Sigmoid colon (tissue), 7 donors: Measurements from ENCODE around the gene CDK14. TPM values are rescaled to one million over a fixed set of nuclear protein-coding genes. Genes with fewer than 3 reads are reported as not detected.

Experiments
- DNase-seq: peaks from one replicate; pipeline ENCODE4 v3.0.0-alpha.2; 2019
- H3K27ac ChIP-seq, 4 donors: fragments of 200-600 bp; sonication (generic); one replicate each; pipeline ENCODE4 v1.5.1; 2016 to 2019; ENCODE audit warnings: mild to moderate bottlenecking in 1 of 4
- H3K27me3 ChIP-seq, 3 donors: fragments of 200-600 bp; sonication (generic); one replicate each; pipeline ENCODE4 v1.5.1; 2019; ENCODE audit warnings: mild to moderate bottlenecking in 1 of 3
- H3K36me3 ChIP-seq, 4 donors: fragments of 200-600 bp; sonication (generic); one replicate each; pipeline ENCODE4 v1.5.1; 2016 to 2019
- H3K4me1 ChIP-seq, 4 donors: fragments of 200-600 bp; sonication (generic); one replicate each; pipeline ENCODE4 v1.5.1; 2017 to 2019
- H3K4me3 ChIP-seq, 4 donors: fragments of 200-600 bp; sonication (generic); one replicate each; pipeline ENCODE4 v1.5.1; 2017 to 2019; ENCODE audit warnings: mild to moderate bottlenecking in 2 of 4, moderate library complexity in 1 of 4
- H3K9me3 ChIP-seq, 4 donors: fragments of 200-600 bp in 3 of 4; sonication (generic) in 3 of 4; one replicate each; pipeline versions ENCODE4 v1.5.1 to v1.6.1; 2013 to 2019
- EP300 ChIP-seq, 4 donors: sonication (generic); formaldehyde crosslinking; IDR thresholded peaks; one replicate each; pipeline ENCODE4 v1.6.1; 2017; ENCODE audit warnings: antibody characterized with exemption in 4 of 4
- POLR2A ChIP-seq, 2 donors: fragments of 450-650 bp; IDR thresholded peaks; one replicate each; pipeline ENCODE4 v1.6.1; 2016; ENCODE audit warnings: antibody characterized with exemption in 2 of 2, mild to moderate bottlenecking in 2 of 2, moderate library complexity in 2 of 2
- POLR2AphosphoS5 ChIP-seq, 4 donors: sonication (generic); formaldehyde crosslinking; IDR thresholded peaks; one replicate each; pipeline ENCODE4 v1.6.1; 2017; ENCODE audit warnings: antibody characterized with exemption in 4 of 4
- WGBS, 2 donors: extraction: QIAGEN DNeasy Blood & Tissue Kit; methylation state at CpG; one replicate each; pipeline ENCODE4 v1.1.7; 2013; 5-methylcytosine and 5-hydroxymethylcytosine counted together
- intact Hi-C: fragments of 100-400 bp; cut with DNase I; formaldehyde crosslinking; loops from one replicate; pipeline ENCODE4 v1.15.1; 2023
- polyA plus RNA-seq, 3 donors: library from polyadenylated mRNA; stranded (reverse); fragments of 200-250 nt; gene quantifications; one replicate each; pipeline ENCODE4 v1.2.3, GENCODE V29; 2013
- total RNA-seq, 4 donors: library from RNA; depleted of rRNA; stranded (reverse); fragments of >200 nt; gene quantifications; one replicate each; pipeline ENCODE4 v1.1.0, GENCODE V29; 2016
- TF ChIP-seq, protein P1 (sequence below), 4 experiments: fragments of 450-650 bp in 3 of 4; fragments of 200-600 bp in 1 of 4; IDR thresholded peaks; one replicate each; pipeline ENCODE4 v1.5.1; 2016 to 2019; ENCODE audit warnings: antibody characterized with exemption in 4 of 4, mild to moderate bottlenecking in 3 of 4, moderate library complexity in 2 of 4
- donor health status: healthy with polysubstance abuse.
- donor health status: Bipolar disorder and iron deficiency.
- donor health status: healthy.

CDK14 gene
- total and polyA plus RNA-seq, 7 donors: 0.92 to 19.3 (median 11.1) TPM

DNA sequence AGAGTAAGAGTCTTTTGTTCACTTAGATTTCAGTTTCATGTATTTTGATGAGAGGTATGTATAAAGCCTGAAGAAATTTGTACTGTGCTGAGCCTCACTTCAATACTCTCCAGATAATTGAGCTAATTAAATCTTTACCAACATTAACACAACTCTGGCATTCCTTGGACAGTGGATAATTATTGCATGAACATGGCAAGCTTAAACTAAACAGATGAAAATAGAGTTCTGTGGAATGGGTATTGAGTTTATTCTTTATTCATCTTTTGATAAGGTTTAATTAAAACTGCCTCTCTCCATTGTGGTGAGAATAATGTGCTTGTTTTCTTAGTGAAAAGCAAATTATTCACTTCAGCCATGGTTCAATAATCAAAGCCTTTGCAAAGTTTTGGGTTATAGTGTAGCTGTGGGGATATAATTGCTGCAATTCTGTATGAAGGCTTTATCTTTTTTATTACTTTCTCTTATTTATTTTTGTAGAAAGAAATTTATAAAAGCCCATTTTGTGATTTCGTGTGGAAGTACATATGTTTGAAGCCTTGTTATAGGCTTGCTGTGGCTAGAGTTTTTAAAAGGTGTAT is 541.8 kb downstream of the CDK14 start:
- WGBS, 2 donors: 24 to 69% methylated on average over 1 of the region's 1 CpG
- Histone ChIP-seq H3K27me3 (no peaks in the 10 kb centered on the region), H3K36me3 (no peaks in the 10 kb centered on the region), H3K4me3 (no peak overlapping the region), H3K27ac (no peak overlapping the region), H3K4me1 (no peaks in the 10 kb centered on the region), H3K9me3 (no peaks in the 10 kb centered on the region)
- intact Hi-C loops: no loop called here
- TF ChIP-seq POLR2AphosphoS5 (IDR thresholded peaks at IDR 0.05): no peak
- DNase-seq: no peak

DNA sequence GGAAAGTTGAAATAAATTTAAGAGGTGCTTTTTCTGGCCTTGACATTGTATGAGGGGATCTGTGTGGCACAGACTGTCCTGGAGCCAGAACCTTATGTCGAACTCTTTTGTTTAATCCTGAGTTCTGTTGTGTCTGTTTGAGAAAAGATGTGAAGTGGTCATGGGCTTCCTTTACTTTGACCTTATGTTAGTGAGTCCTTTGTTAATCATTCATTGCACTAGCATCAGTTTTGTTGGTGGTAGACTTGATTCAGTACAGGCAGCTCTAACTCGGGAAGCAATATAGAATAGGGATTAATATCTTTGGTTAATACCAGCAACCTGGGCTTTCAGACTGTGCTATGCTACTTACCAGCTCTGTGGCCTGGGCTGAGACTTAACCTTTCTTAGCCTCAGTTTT is 544.2 kb downstream of the CDK14 start:
- intact Hi-C loops: no loop called here
- WGBS, 2 donors: 79 to 82% methylated on average over 2 of the region's 2 CpGs
- TF ChIP-seq, protein P1, sequence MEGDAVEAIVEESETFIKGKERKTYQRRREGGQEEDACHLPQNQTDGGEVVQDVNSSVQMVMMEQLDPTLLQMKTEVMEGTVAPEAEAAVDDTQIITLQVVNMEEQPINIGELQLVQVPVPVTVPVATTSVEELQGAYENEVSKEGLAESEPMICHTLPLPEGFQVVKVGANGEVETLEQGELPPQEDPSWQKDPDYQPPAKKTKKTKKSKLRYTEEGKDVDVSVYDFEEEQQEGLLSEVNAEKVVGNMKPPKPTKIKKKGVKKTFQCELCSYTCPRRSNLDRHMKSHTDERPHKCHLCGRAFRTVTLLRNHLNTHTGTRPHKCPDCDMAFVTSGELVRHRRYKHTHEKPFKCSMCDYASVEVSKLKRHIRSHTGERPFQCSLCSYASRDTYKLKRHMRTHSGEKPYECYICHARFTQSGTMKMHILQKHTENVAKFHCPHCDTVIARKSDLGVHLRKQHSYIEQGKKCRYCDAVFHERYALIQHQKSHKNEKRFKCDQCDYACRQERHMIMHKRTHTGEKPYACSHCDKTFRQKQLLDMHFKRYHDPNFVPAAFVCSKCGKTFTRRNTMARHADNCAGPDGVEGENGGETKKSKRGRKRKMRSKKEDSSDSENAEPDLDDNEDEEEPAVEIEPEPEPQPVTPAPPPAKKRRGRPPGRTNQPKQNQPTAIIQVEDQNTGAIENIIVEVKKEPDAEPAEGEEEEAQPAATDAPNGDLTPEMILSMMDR (IDR thresholded peaks at IDR 0.05): no peak
- TF ChIP-seq EP300 (IDR thresholded peaks at IDR 0.05) (no peak), POLR2A (IDR thresholded peaks at IDR 0.05) (no peak), POLR2AphosphoS5 (IDR thresholded peaks at IDR 0.05) (no peak)

DNA sequence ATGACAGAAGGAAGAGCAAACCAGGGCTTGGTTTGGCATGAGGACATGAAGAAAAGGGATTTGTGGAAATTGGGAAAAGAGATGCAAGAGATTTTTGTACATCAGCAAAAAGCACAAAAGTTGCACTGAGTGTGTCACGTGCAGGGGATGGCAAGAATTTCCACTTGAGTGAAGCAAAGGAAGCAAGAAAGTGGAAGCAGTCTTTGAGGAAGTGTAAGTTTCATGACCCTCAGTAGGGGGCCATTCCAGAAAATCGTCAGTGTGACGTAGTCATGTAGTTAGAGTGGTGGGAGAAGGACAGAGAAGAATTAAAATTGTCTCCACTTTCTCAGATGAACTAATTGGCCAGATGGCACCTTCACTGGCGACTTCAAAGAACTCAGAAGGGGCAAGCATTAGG is 544.9 kb downstream of the CDK14 start:
- 62 to 63% methylated on average over 4 of the region's 4 CpGs for WGBS, 2 donors
- Histone ChIP-seq H3K27me3 (no peaks in the 10 kb centered on the region), H3K27ac (no peak overlapping the region), H3K4me3 (no peak overlapping the region), H3K4me1 (no peaks in the 10 kb centered on the region), H3K9me3 (no peaks in the 10 kb centered on the region), H3K36me3 (no peaks in the 10 kb centered on the region)
- TF ChIP-seq POLR2A (IDR thresholded peaks at IDR 0.05): no peak
- no peak for TF ChIP-seq EP300 (IDR thresholded peaks at IDR 0.05)
- TF ChIP-seq, protein P1 (IDR thresholded peaks at IDR 0.05): no peak
- TF ChIP-seq POLR2AphosphoS5 (IDR thresholded peaks at IDR 0.05): no peak
- DNase-seq: no peak
- intact Hi-C loops: no loop called here

More for the DNA sequence above, 544.2 kb downstream of the CDK14 start:
- no peaks in the 10 kb centered on the region for H3K9me3 ChIP-seq
- H3K36me3 ChIP-seq: no peaks in the 10 kb centered on the region
- no peaks in the 10 kb centered on the region for H3K4me1 ChIP-seq
- DNase-seq: no peak
- no peaks in the 10 kb centered on the region for H3K27me3 ChIP-seq
- H3K4me3 ChIP-seq: no peak overlapping the region
- no peak overlapping the region for H3K27ac ChIP-seq

DNA sequence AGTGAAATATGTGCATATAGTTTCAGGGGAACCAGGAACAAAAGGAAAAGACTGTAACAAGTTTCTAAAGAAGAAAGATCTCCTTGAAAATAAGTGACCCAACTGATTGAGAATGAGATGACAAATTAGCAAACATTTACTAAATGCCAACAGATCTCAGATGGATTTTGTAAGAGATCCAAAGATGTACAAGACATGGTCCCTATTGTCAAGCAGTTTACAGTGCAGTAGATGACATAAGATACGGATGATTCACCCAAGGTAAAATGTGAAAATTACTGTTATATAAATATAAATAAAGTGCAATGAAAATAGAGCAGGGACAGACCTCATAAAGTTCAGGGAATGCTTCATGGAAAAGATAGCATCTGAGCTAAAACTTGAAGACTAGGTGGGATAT is 546.6 kb downstream of the CDK14 start:
- H3K9me3 ChIP-seq: no peaks in the 10 kb centered on the region
- TF ChIP-seq EP300 (IDR thresholded peaks at IDR 0.05) (no peak), POLR2AphosphoS5 (IDR thresholded peaks at IDR 0.05) (no peak), POLR2A (IDR thresholded peaks at IDR 0.05) (no peak)
- TF ChIP-seq, protein P1 (IDR thresholded peaks at IDR 0.05): no peak
- no peak overlapping the region for H3K27ac ChIP-seq
- H3K4me1 ChIP-seq: no peaks in the 10 kb centered on the region
- H3K36me3 ChIP-seq: no peaks in the 10 kb centered on the region
- no peaks in the 10 kb centered on the region for H3K27me3 ChIP-seq
- 84 to 93% methylated on average over 1 of the region's 1 CpG for WGBS, 2 donors
- no peak overlapping the region for H3K4me3 ChIP-seq
- intact Hi-C loops: no loop called here
- DNase-seq: no peak

DNA sequence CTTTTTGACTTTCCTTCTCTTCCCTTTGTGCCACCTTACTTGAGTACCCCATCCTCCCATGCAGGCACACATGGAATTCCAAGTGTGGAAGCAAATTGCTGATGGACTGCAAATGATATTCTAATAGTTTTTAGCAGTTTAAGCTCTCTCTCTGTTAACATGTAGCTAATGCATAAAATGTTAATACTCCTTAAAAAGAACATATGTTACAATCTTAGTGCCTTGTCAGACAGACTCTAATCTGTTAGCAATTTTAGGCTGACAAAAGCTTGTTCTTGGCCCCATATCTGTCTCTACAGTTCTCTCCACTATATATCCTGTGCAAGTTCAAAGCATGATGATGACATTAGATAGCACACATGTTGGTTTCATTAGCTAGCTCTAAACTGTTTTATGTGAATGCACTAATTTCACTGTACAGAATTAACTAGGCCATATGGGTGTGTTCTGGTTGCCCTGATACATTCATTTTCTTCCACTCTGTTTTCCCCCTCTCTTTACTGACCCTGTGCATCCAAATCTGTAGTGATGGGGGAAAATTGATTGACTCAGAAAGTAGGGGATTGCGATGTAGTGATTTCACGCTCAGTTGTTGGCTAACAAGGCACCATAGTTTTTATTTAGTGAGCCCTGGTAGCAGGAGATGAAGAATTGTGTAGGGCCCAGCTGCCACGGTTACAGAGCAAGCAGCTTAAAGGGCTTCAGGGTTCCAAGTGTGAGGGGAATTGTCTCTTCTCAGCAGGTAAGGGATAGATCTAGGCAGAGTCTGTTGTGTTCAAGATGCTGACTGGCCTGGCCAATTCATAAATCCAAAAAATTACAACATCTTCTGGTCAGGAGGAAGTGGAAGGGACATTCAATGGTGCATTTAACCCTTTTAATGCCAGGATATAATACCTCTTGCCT is 553.5 kb downstream of the CDK14 start:
- H3K36me3 ChIP-seq: no peaks in the 10 kb centered on the region
- H3K4me3 ChIP-seq: no peak overlapping the region
- no peaks in the 10 kb centered on the region for H3K9me3 ChIP-seq
- H3K27me3 ChIP-seq: no peaks in the 10 kb centered on the region
- intact Hi-C loops: no loop called here
- TF ChIP-seq EP300 (IDR thresholded peaks at IDR 0.05) (no peak), POLR2AphosphoS5 (IDR thresholded peaks at IDR 0.05) (no peak), POLR2A (IDR thresholded peaks at IDR 0.05) (no peak)
- TF ChIP-seq, protein P1 (IDR thresholded peaks at IDR 0.05): no peak
- 88 to 91% methylated on average over 3 of the region's 3 CpGs for WGBS, 2 donors
- no peaks in the 10 kb centered on the region for H3K4me1 ChIP-seq
- DNase-seq: no peak
- no peak overlapping the region for H3K27ac ChIP-seq
